Posterior vena cava (tissue), 2 donors: Measurements from ENCODE around the gene TRAF3IP1. TPM values are rescaled to one million over a fixed set of nuclear protein-coding genes. Genes with fewer than 3 reads are reported as not detected.
"Not testable (repeated sequence)": the region's sequence is repeated elsewhere in the genome, so short reads cannot be mapped to it uniquely, and the experiment has no call there.

ENCODE experiments used
- DNase-seq: peaks from one replicate; pipeline ENCODE4 v3.0.0-alpha.2; 2020; ENCODE audit warnings: low spot score
- intact Hi-C, 2 donors: fragments of 100-400 bp; cut with DNase I; formaldehyde crosslinking; loops; one replicate each; pipeline versions ENCODE4 v1.14.1 to v1.14.2; 2022 to 2023
- total RNA-seq, 2 donors: library from RNA; stranded (reverse); fragmentation: NEBNext Ultra II Directional; extraction: Animal tissue kit (Norgen Biotek cat#: 25700); gene quantifications; one replicate each; pipeline ENCODE4 v1.2.1, GENCODE V29; 2021
- donor health status: DM: yes; HTN: yes; CAD: no.
- donor health status: DM: yes; HTN: yes; CAD: no.

Gene TRAF3IP1
- total RNA-seq, 2 donors from 2014 or later = 27.1 to 37.2 TPM

GRCh38 chr2:238369591-238370040 is 49.3 kb downstream of the TRAF3IP1 start:
- intact Hi-C loops = loop anchor here (10.0 kb wide), 3 partner anchors 55 to 415 kb away; partner anchors contain the start of gene ASB1 (in 1 of the 2)
- DNase-seq = no peak

- intact Hi-C loops = loop anchor here (10.0 kb wide), 2 partner anchors 55 to 95 kb away; partner anchors contain the start of gene ASB1 (in 1 of the 2)
- DNase-seq = no peak
Measured at GRCh38 chr2:238370094-238370822, 49.9 kb downstream of the TRAF3IP1 start.

- DNase-seq = no peak
- intact Hi-C loops = loop anchor here (10.0 kb wide), 2 partner anchors 54 to 94 kb away; partner anchors contain the start of gene ASB1 (in 1 of the 2)
Measured at GRCh38 chr2:238370823-238371372, 50.6 kb downstream of the TRAF3IP1 start.

GRCh38 chr2:238372277-238372676 is 52.0 kb downstream of the TRAF3IP1 start:
- DNase-seq = not testable (repeated sequence)
- intact Hi-C loops = loop anchor here (10.0 kb wide), 2 partner anchors 53 to 93 kb away; partner anchors contain the start of gene ASB1 (in 1 of the 2)

- intact Hi-C loops = loop anchor here (10.0 kb wide), 2 partner anchors 48 to 88 kb away; partner anchors contain the start of gene ASB1 (in 1 of the 2)
- DNase-seq = no peak
Measured at GRCh38 chr2:238376884-238377391, 56.6 kb downstream of the TRAF3IP1 start.

- DNase-seq = no peak
- intact Hi-C loops = loop anchor here (10.0 kb wide), 2 partner anchors 46 to 86 kb away; partner anchors contain the start of gene ASB1 (in 1 of the 2)
Measured at GRCh38 chr2:238378230-238379095, 58.1 kb downstream of the TRAF3IP1 start.

GRCh38 chr2:238379096-238379810 is 58.9 kb downstream of the TRAF3IP1 start:
- intact Hi-C loops = loop anchor here (10.0 kb wide), 2 partner anchors 46 to 86 kb away; partner anchors contain the start of gene ASB1 (in 1 of the 2)
- DNase-seq = no peak

GRCh38 chr2:238380336-238380735 is 60.0 kb downstream of the TRAF3IP1 start:
- intact Hi-C loops = no loop called here
- DNase-seq = no peak

GRCh38 chr2:238380785-238381184 is 60.5 kb downstream of the TRAF3IP1 start:
- no peak for DNase-seq
- intact Hi-C loops = no loop called here

GRCh38 chr2:238381341-238382115 is 61.2 kb downstream of the TRAF3IP1 start:
- intact Hi-C loops = no loop called here
- no peak for DNase-seq

GRCh38 chr2:238382381-238382781 is 62.1 kb downstream of the TRAF3IP1 start:
- intact Hi-C loops = no loop called here
- no peak for DNase-seq

- no peak for DNase-seq
- intact Hi-C loops = no loop called here
Measured at GRCh38 chr2:238383135-238383534, 62.8 kb downstream of the TRAF3IP1 start.

- intact Hi-C loops = no loop called here
Measured at GRCh38 chr2:238383743-238384380, 63.5 kb downstream of the TRAF3IP1 start.

GRCh38 chr2:238387332-238387731 is 67.0 kb downstream of the TRAF3IP1 start:
- intact Hi-C loops = no loop called here

More at GRCh38 chr2:238383743-238384380, 63.5 kb downstream of the TRAF3IP1 start:
- no peak for DNase-seq

GRCh38 chr2:238388794-238389193 is 68.5 kb downstream of the TRAF3IP1 start:
- DNase-seq = no peak

More at GRCh38 chr2:238387332-238387731, 67.0 kb downstream of the TRAF3IP1 start:
- no peak for DNase-seq

GRCh38 chr2:238389988-238390589 is 69.8 kb downstream of the TRAF3IP1 start:
- intact Hi-C loops = no loop called here
- no peak for DNase-seq

More at GRCh38 chr2:238388794-238389193, 68.5 kb downstream of the TRAF3IP1 start:
- intact Hi-C loops = no loop called here
